Pancreas (tissue), 10 donors: Measurements from ENCODE around the gene STK32A. TPM values are rescaled to one million over a fixed set of nuclear protein-coding genes. Genes with fewer than 3 reads are reported as not detected.
A peak's percentile ranks its signal among the peaks of the same experiment; 100 is the strongest.

ENCODE experiments used
- ATAC-seq, 4 donors: fragments of 200-7000 bp; cut with Tn5 transposase; one replicate each; pipeline versions ENCODE4 v1.8.0 to v1.9.1; 2020; ENCODE audit warnings: mild to moderate bottlenecking in 4 of 4, moderate library complexity in 4 of 4
- DNase-seq, 6 donors: peaks; one replicate each; pipeline ENCODE4 v3.0.0-alpha.2; 2020
- FAIRE-seq: peaks from 2 replicates; lab custom pipeline; 2012; peaks lifted over from hg19 to GRCh38; lab: Jason Lieb, UNC
- H3K27ac ChIP-seq, 4 donors: fragments of 200-600 bp; sonication (generic); 1 replicate in 3 of 4; 2 replicates in 1 of 4; pipeline versions ENCODE4 v1.5.0 to v1.8.0; 2020
- H3K27me3 ChIP-seq, 4 donors: fragments of 200-600 bp; one replicate each; pipeline ENCODE4 v1.8.0; 2021
- H3K36me3 ChIP-seq, 3 donors: fragments of 200-600 bp; sonication (generic) in 1 of 3; one replicate each; pipeline versions ENCODE4 v1.5.0 to v1.8.0; 2020 to 2021
- H3K4me1 ChIP-seq, 3 donors: fragments of 200-600 bp; one replicate each; pipeline ENCODE4 v1.8.0; 2021
- H3K4me3 ChIP-seq, 4 donors: fragments of 200-600 bp; sonication (generic) in 2 of 4; one replicate each; pipeline versions ENCODE4 v1.5.0 to v1.8.0; 2020 to 2021
- H3K9me3 ChIP-seq, 4 donors: fragments of 200-600 bp; one replicate each; pipeline ENCODE4 v1.8.0; 2021
- CTCF ChIP-seq, 4 donors: fragments of 200-600 bp; sonication (generic) in 3 of 4; IDR thresholded peaks; one replicate each; pipeline versions ENCODE4 v1.5.0 to v1.8.0; 2021; ENCODE audit warnings: antibody characterized with exemption in 4 of 4
- WGBS, 2 donors: extraction: QIAGEN DNeasy Blood & Tissue Kit; methylation state at CpG; one replicate each; pipeline ENCODE4 v1.1.7; 2013; 5-methylcytosine and 5-hydroxymethylcytosine counted together
- intact Hi-C, 3 donors: fragments of 100-400 bp; cut with DNase I; formaldehyde crosslinking; loops; one replicate each; pipeline versions ENCODE4 v1.11.1 to v1.14.2; 2022
- polyA plus RNA-seq, 2 donors: library from polyadenylated mRNA; stranded (reverse); fragments of 200-250 nt; gene quantifications; one replicate each; pipeline ENCODE4 v1.2.3, GENCODE V29; 2013
- total RNA-seq, 6 donors: library from RNA; stranded (reverse); fragmentation: NEBNext Ultra II Directional in 4 of 6; extraction: Animal tissue kit (Norgen Biotek cat#: 25700) in 4 of 6; gene quantifications; one replicate each; pipeline versions ENCODE4 v1.2.1 to v1.2.4, GENCODE V29; 2021 to 2023
- donor health status: healthy with polysubstance abuse.
- donor health status: DM: no; HTN: no; CAD: no; lungs with moderate emphysema.
- donor health status: DM: no; HTN: no; CAD: no.
- donor health status: control.
- donor health status: control.
- donor health status: Bipolar disorder and iron deficiency.
- donor health status: DM: yes; HTN: yes; CAD: no.
- donor health status: DM: no; HTN: no; CAD: no.
- donor health status: DM: no; HTN: no; CAD: no.
- donor health status: DM: yes; HTN: yes; CAD: no.

STK32A gene
- total and polyA plus RNA-seq, 8 donors = 1.7 to 5.6 (median 3.2) TPM

GRCh38 chr5:147436596-147436995, 201.8 kb downstream of the STK32A start:
- H3K9me3 ChIP-seq = no peaks in the 10 kb centered on the region
- WGBS, 2 donors = 82 to 88% methylated on average over 3 of the region's 3 CpGs
- H3K27me3 ChIP-seq = no peaks in the 10 kb centered on the region
- ATAC-seq (peak in 1 of 4 donors; percentile 46), DNase-seq (no peak), FAIRE-seq (no peak)
- no peaks in the 10 kb centered on the region for H3K4me1 ChIP-seq
- H3K27ac ChIP-seq = no peak overlapping the region
- H3K4me3 ChIP-seq = no peak overlapping the region
- TF ChIP-seq CTCF (IDR thresholded peaks at IDR 0.05) = no peak
- intact Hi-C loops = no loop called here
- no peaks in the 10 kb centered on the region for H3K36me3 ChIP-seq

GRCh38 chr5:147437161-147437596, 202.4 kb downstream of the STK32A start:
- no peak for DNase-seq
- ATAC-seq = peak in 2 of 4 donors; percentile 54 to 68
- WGBS, 2 donors = 62 to 71% methylated on average over 6 of the region's 6 CpGs
- Histone ChIP-seq H3K4me3 (no peak overlapping the region), H3K36me3 (no peaks in the 10 kb centered on the region), H3K4me1 (no peaks in the 10 kb centered on the region), H3K27me3 (no peaks in the 10 kb centered on the region), H3K27ac (no peak overlapping the region), H3K9me3 (no peaks in the 10 kb centered on the region)
- intact Hi-C loops = no loop called here
- no peak for FAIRE-seq
- no peak for TF ChIP-seq CTCF (IDR thresholded peaks at IDR 0.05)
